PC-9 (cell line): ENCODE data around the gene CELSR3. TPM values are rescaled to one million over a fixed set of nuclear protein-coding genes. Genes with fewer than 3 reads are reported as not detected.

Source experiments
- BruUV-seq: library from RNA; stranded (reverse); fragments of 400-500 nt; replicated peaks from 2 replicates; lab custom pipeline; 2021; lab: Mats Ljungman, UMichigan
- CTCF ChIA-PET: fragments of 300-600 bp; sonication (Branson Sonifier 250); formaldehyde crosslinking; loops from one replicate; lab custom pipeline; 2022; ENCODE audit warnings: antibody characterized with exemption; lab: Charles Lee
- POLR2A ChIA-PET: fragments of 300-600 bp; sonication (Branson Sonifier 250); formaldehyde crosslinking; loops from one replicate; lab custom pipeline; 2022; ENCODE audit warnings: antibody characterized with exemption; ENCODE audit not compliant: unreplicated experiment; lab: Charles Lee
- DNase-seq, 2 experiments: peaks; one replicate each; pipeline versions ENCODE4 v3.0.0 to v3.0.0-alpha.2; 2015 to 2022; ENCODE audit warnings: mixed read lengths in 1 of 2
- H2AFZ ChIP-seq: fragments of 200-600 bp; sonication (generic); 2 replicates; pipeline ENCODE4 v1.8.1; 2017; ENCODE audit warnings: antibody characterized with exemption
- H3F3A ChIP-seq: fragments of 200-600 bp; sonication (generic); 2 replicates; pipeline ENCODE4 v1.8.1; 2017; ENCODE audit warnings: antibody characterized with exemption, mild to moderate bottlenecking, low read depth; ENCODE audit not compliant: insufficient read depth
- H3K27ac ChIP-seq: fragments of 200-600 bp; sonication (generic); 2 replicates; pipeline ENCODE4 v1.6.1; 2016; ENCODE audit warnings: mixed run types
- H3K27me3 ChIP-seq: fragments of 200-600 bp; sonication (generic); 2 replicates; pipeline ENCODE4 v1.6.1; 2016; ENCODE audit warnings: low read depth, mixed run types; ENCODE audit not compliant: insufficient read depth
- H3K36me3 ChIP-seq: fragments of 200-600 bp; sonication (generic); 2 replicates; pipeline ENCODE4 v1.6.1; 2016; ENCODE audit warnings: low read depth, mixed run types
- H3K4me1 ChIP-seq: fragments of 200-600 bp; sonication (generic); replicated peaks from 2 replicates; pipeline ENCODE4 v1.6.1; 2016; ENCODE audit warnings: mixed run types; ENCODE audit not compliant: insufficient read depth
- H3K4me2 ChIP-seq: fragments of 200-600 bp; sonication (generic); 2 replicates; pipeline ENCODE4 v1.6.1; 2017; ENCODE audit warnings: mixed run types
- H3K4me3 ChIP-seq: fragments of 200-600 bp; sonication (generic); 2 replicates; pipeline ENCODE4 v1.6.1; 2016; ENCODE audit warnings: mixed run types
- H3K79me2 ChIP-seq: fragments of 200-600 bp; sonication (generic); 2 replicates; pipeline ENCODE4 v1.6.1; 2017; ENCODE audit warnings: low read depth, mixed run types
- H3K9me2 ChIP-seq: fragments of 200-600 bp; sonication (generic); 2 replicates; pipeline ENCODE4 v1.8.1; 2017; ENCODE audit warnings: mild to moderate bottlenecking; ENCODE audit not compliant: insufficient read depth
- H3K9me3 ChIP-seq: fragments of 200-600 bp; sonication (generic); 2 replicates; pipeline ENCODE4 v1.8.1; 2016; ENCODE audit warnings: low read depth; ENCODE audit not compliant: insufficient read depth
- H4K20me1 ChIP-seq: fragments of 200-600 bp; sonication (generic); 2 replicates; pipeline ENCODE4 v1.8.1; 2017; ENCODE audit not compliant: insufficient read depth
- CTCF ChIP-seq: fragments of 200-600 bp; sonication (generic); conservative IDR thresholded peaks from 2 replicates; pipeline ENCODE4 v1.6.1; 2017; ENCODE audit warnings: mixed run types, antibody characterized with exemption, mild to moderate bottlenecking, moderate library complexity
- EZH2 ChIP-seq: fragments of 200-600 bp; sonication (generic); IDR thresholded peaks from 2 replicates; pipeline ENCODE4 v1.8.0; 2017; ENCODE audit warnings: antibody characterized with exemption, low read depth
- intact Hi-C: fragments of 100-400 bp; cut with micrococcal nuclease; formaldehyde crosslinking; loops from one replicate; pipeline ENCODE4 v1.10.0; 2022; ENCODE audit not compliant: unreplicated experiment
- total RNA-seq: library from RNA; stranded (reverse); gene quantifications from 2 replicates; pipeline ENCODE4 v1.2.3, GENCODE V29; 2021

Gene CELSR3
- total RNA-seq, 1 experiment from 2014 or later = 9.9 TPM

- no peaks in the 10 kb centered on the region for H4K20me1 ChIP-seq
- H3K9me2 ChIP-seq = no peaks in the 10 kb centered on the region
- peak in 1 of 2 experiments; percentile 60 for DNase-seq
- H3K27ac ChIP-seq = peak overlapping the region; percentile 57; the same call in 1 of the 2 replicates
- intact Hi-C loops = loop anchor here (5.0 kb wide), 2 partner anchors 63 to 132 kb away; partner anchors contain the start of gene CELSR3
- BruUV-seq = no TSS peak
- no peak overlapping the region for H3K4me2 ChIP-seq
- H3K36me3 ChIP-seq = no peaks in the 10 kb centered on the region; the same call in 1 of the 2 replicates
- TF ChIP-seq CTCF (no peak), EZH2 (no peak)
- no peak overlapping the region for H3K4me3 ChIP-seq
- ChIA-PET POLR2A (no interaction called here), CTCF (no interaction called here)
- peaks cover 2% of the 10 kb centered on the region for H3K79me2 ChIP-seq
- no peaks in the 10 kb centered on the region for H3K9me3 ChIP-seq
- no peak overlapping the region for H2AFZ ChIP-seq
- peaks cover 44% of the 10 kb centered on the region for H3K4me1 ChIP-seq
- no peaks in the 10 kb centered on the region for H3K27me3 ChIP-seq
- H3F3A ChIP-seq = peaks cover 36% of the 10 kb centered on the region
Measured at GRCh38 chr3:48599077-48599501, 63.6 kb downstream of the CELSR3 start.

- CTCF ChIA-PET = no interaction called here
- peak; percentile 71 to 80 for DNase-seq
- Histone ChIP-seq H4K20me1 (no peaks in the 10 kb centered on the region), H3K4me1 (peaks cover 50% of the 10 kb centered on the region), H3K36me3 (no peaks in the 10 kb centered on the region), H3F3A (peaks cover 36% of the 10 kb centered on the region), H3K27me3 (no peaks in the 10 kb centered on the region), H3K9me3 (no peaks in the 10 kb centered on the region), H2AFZ (no peak overlapping the region), H3K27ac (peak overlapping the region; percentile 57), H3K79me2 (peaks cover 8% of the 10 kb centered on the region), H3K9me2 (no peaks in the 10 kb centered on the region), H3K4me2 (peak overlapping the region; percentile 41), H3K4me3 (no peak overlapping the region)
- intact Hi-C loops = loop anchor here (1.0 to 5.0 kb wide), 3 partner anchors 11 to 131 kb away; partner anchors contain the start of genes CELSR3 and UQCRC1
- POLR2A ChIA-PET = interaction anchor here (0.5 to 0.8 kb wide), 5 partner anchors 11 to 249 kb away, joined by 3 to 4 read pairs (median 3); partner anchors contain the start of gene PRKAR2A
- BruUV-seq = no TSS peak
- no peak for TF ChIP-seq CTCF
- TF ChIP-seq EZH2 = no peak
Measured at GRCh38 chr3:48598323-48599076, 64.2 kb downstream of the CELSR3 start.

GRCh38 chr3:48597408-48597800, 65.3 kb downstream of the CELSR3 start:
- H3K27ac ChIP-seq = no peak overlapping the region; the same call in 1 of the 2 replicates
- ChIA-PET POLR2A (interaction anchor here (0.8 kb wide), 1 partner anchor 250 kb away, joined by 3 read pairs; the partner anchor contains the start of gene PRKAR2A), CTCF (no interaction called here)

More at GRCh38 chr3:48597408-48597800, 65.3 kb downstream of the CELSR3 start:
- intact Hi-C loops = loop anchor here (5.0 kb wide), 2 partner anchors 65 to 130 kb away; partner anchors contain the start of gene CELSR3
- no peak for DNase-seq
- Histone ChIP-seq H3K9me2 (no peaks in the 10 kb centered on the region), H3K36me3 (no peaks in the 10 kb centered on the region), H3K79me2 (peaks cover 16% of the 10 kb centered on the region), H3K27me3 (no peaks in the 10 kb centered on the region), H3K4me1 (peaks cover 53% of the 10 kb centered on the region), H3K4me2 (peak overlapping the region; percentile 41), H3F3A (peaks cover 36% of the 10 kb centered on the region), H3K4me3 (no peak overlapping the region), H2AFZ (no peak overlapping the region), H3K9me3 (no peaks in the 10 kb centered on the region), H4K20me1 (no peaks in the 10 kb centered on the region)
- no peak for TF ChIP-seq CTCF
- TF ChIP-seq EZH2 = no peak
- no TSS peak for BruUV-seq
